Bronchus fibroblast of lung (primary cell): ENCODE data around the gene SDHAF3. TPM values are rescaled to one million over a fixed set of nuclear protein-coding genes. Genes with fewer than 3 reads are reported as not detected.

ENCODE experiments used
- total RNA-seq: library from RNA; depleted of rRNA; stranded (reverse); fragments of >200 nt; gene quantifications from 2 replicates; pipeline ENCODE4 v1.2.3, GENCODE V29; 2015

The SDHAF3 gene
- 8.9 and 13.1 TPM in 2 replicates for total RNA-seq

GRCh38 chr7:97117372-97118188 is at the start of gene SDHAF3:
TSS of gene SDHAF3 (plus strand) at chr7:97117698. CDS start at chr7:97117724, 26 bp downstream.

Other genes starting within 250 kb of the SDHAF3 start
- not detected in 2 replicates for gene DLX6, start 112.1 kb upstream of the SDHAF3 start, total RNA-seq
- not detected in 2 replicates for gene DLX5, start 92.9 kb upstream of the SDHAF3 start, total RNA-seq